Panc1 (cell line): Measurements from ENCODE around the gene RGS12. TPM values are rescaled to one million over a fixed set of nuclear protein-coding genes. Genes with fewer than 3 reads are reported as not detected.

Experiments
- ATAC-seq: fragments of 200-7000 bp; cut with Tn5 transposase; 2 replicates; pipeline ENCODE4 v1.9.1; 2020; ENCODE audit warnings: mild to moderate bottlenecking, moderate library complexity
- BruUV-seq: library from RNA; stranded (reverse); fragments of 400-500 nt; replicated peaks from 2 replicates; lab custom pipeline; 2021; lab: Mats Ljungman, UMichigan
- CTCF ChIA-PET: fragments of 300-600 bp; sonication (Branson Sonifier 250); formaldehyde crosslinking; loops from one replicate; lab custom pipeline; 2022; ENCODE audit warnings: antibody characterized with exemption; lab: Charles Lee
- POLR2A ChIA-PET: fragments of 300-600 bp; sonication (Branson Sonifier 250); formaldehyde crosslinking; loops from one replicate; lab custom pipeline; 2022; ENCODE audit warnings: antibody characterized with exemption; lab: Charles Lee
- DNase-seq: peaks from one replicate; pipeline ENCODE4 v3.0.0-alpha.2; 2010; ENCODE audit warnings: low read depth, low spot score
- H3K27ac ChIP-seq: 2 replicates; pipeline ENCODE4 v1.5.1; 2011; ENCODE audit warnings: mild to moderate bottlenecking, low read length, inconsistent platforms
- H3K27me3 ChIP-seq: fragments of 200-500 bp; sonication (Bioruptor generic); 2 replicates; pipeline ENCODE4 v1.6.0; 2014; ENCODE audit warnings: low read length, inconsistent platforms; ENCODE audit not compliant: control insufficient read depth, insufficient read depth
- H3K36me3 ChIP-seq: fragments of 200-500 bp; sonication (Bioruptor generic); 2 replicates; pipeline ENCODE4 v1.5.1; 2014; ENCODE audit warnings: inconsistent platforms, mild to moderate bottlenecking, low read length, moderate library complexity; ENCODE audit not compliant: control insufficient read depth, insufficient read depth
- H3K4me1 ChIP-seq: 2 replicates; pipeline ENCODE4 v1.5.1; 2011; ENCODE audit warnings: inconsistent platforms, mild to moderate bottlenecking, low read length, moderate library complexity; ENCODE audit not compliant: control insufficient read depth, insufficient read depth
- H3K4me3 ChIP-seq, 2 experiments: 2 replicates each; pipeline ENCODE4 v1.5.1; 2011 to 2012; ENCODE audit warnings: low read depth in 2 of 2, low read length in 2 of 2, mild to moderate bottlenecking in 2 of 2, inconsistent platforms in 1 of 2, moderate library complexity in 1 of 2
- H3K9me3 ChIP-seq: fragments of 200-500 bp; sonication (Bioruptor generic); 2 replicates; pipeline ENCODE4 v1.5.1; 2014; ENCODE audit warnings: low read depth, mild to moderate bottlenecking, inconsistent platforms, low read length, moderate library complexity; ENCODE audit not compliant: control insufficient read depth, insufficient read depth
- POLR2AphosphoS5 ChIP-seq: IDR thresholded peaks from 2 replicates; pipeline ENCODE4 v1.6.1; 2012; ENCODE audit warnings: mild to moderate bottlenecking, low read depth, low read length, moderate library complexity
- SIN3A ChIP-seq: IDR thresholded peaks from 2 replicates; pipeline ENCODE4 v1.6.1; 2012; ENCODE audit warnings: low read depth, mild to moderate bottlenecking, low read length, moderate library complexity, borderline replicate concordance; ENCODE audit not compliant: insufficient read depth
- TCF7L2 ChIP-seq: IDR thresholded peaks from 2 replicates; pipeline ENCODE4 v1.6.1; 2011; ENCODE audit warnings: mild to moderate bottlenecking, low read depth, low read length, inconsistent platforms
- in situ Hi-C: cut with HindIII; loops from 2 replicates; pipeline ENCODE4 v1.10.0; 2016; ENCODE audit warnings: low sequenced_read_pairs, low pct_unique_long_range_greater_than_20kb
- intact Hi-C: fragments of 100-400 bp; cut with micrococcal nuclease; formaldehyde crosslinking; loops from one replicate; pipeline ENCODE4 v1.10.0; 2022; ENCODE audit not compliant: unreplicated experiment
- total RNA-seq: library from RNA; stranded (reverse); gene quantifications from one replicate; pipeline ENCODE4 v1.2.1, GENCODE V29; 2021; ENCODE audit not compliant: unreplicated experiment
- TF ChIP-seq, protein P1 (sequence below), 2 experiments: IDR thresholded peaks; 2 replicates each; pipeline ENCODE4 v1.6.1; 2011 to 2012; ENCODE audit warnings: low read depth in 2 of 2, control low read depth in 1 of 2, low read length in 1 of 2, mild to moderate bottlenecking in 1 of 2, moderate library complexity in 1 of 2; ENCODE audit not compliant: insufficient read depth in 1 of 2
- TF ChIP-seq, protein P2 (sequence below): fragments of 450-650 bp; IDR thresholded peaks from 2 replicates; pipeline ENCODE4 v1.5.1; 2017; ENCODE audit warnings: mild to moderate bottlenecking

RGS12 gene
- total RNA-seq, 1 experiment from 2014 or later, result 24.3 TPM

DNA sequence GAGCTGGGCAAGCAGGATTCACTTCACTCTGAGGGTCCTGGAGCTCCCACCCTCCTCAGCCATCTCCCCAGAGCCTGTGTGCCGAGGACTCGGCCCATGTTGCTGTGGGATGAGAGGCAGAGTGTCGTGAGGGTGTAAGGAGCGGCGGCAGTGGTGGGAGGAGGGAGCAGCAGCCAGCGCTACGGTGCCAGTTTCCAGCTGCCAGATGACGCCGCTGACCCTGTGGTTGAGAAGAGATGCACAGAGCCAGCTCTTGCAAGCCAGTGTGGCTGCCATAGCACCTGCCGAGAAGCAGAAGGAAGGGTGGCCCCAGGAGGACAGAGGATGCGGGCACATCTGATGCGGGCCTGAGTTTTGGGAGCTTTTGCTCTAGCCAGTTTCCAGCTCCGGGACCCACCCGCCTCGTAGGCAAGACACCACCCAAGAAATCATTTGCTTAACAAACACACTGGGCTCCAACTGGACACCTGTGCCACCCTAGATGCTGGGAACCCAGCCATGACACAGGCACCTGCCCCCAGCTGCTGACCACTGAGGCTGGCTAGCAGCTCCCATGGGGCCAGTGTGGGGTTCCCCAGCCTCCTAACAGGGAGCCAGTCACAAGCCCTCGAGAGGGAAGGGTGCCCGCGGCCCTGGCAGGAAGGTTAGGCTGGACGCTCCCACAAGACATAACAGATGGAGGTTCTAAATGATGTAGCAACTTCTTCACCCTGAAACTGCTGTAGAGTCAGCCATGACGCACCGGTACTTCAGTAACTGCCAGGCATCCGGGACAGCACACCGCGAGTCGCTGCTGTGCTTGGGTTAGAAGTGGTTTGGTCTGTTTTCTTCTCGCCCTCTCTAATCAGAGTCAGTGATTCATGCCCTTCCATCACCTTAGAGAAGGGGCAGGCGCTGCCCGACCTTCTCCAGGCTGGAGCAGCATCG, 35.0 kb upstream of the RGS12 start:
- in situ Hi-C loops, result no loop called here
- no peaks in the 10 kb centered on the region for H3K4me1 ChIP-seq
- H3K9me3 ChIP-seq, result no peaks in the 10 kb centered on the region
- ATAC-seq, result no peak
- H3K4me3 ChIP-seq, result no peak overlapping the region
- no peak for DNase-seq
- H3K36me3 ChIP-seq, result no peaks in the 10 kb centered on the region
- TF ChIP-seq, protein P1, sequence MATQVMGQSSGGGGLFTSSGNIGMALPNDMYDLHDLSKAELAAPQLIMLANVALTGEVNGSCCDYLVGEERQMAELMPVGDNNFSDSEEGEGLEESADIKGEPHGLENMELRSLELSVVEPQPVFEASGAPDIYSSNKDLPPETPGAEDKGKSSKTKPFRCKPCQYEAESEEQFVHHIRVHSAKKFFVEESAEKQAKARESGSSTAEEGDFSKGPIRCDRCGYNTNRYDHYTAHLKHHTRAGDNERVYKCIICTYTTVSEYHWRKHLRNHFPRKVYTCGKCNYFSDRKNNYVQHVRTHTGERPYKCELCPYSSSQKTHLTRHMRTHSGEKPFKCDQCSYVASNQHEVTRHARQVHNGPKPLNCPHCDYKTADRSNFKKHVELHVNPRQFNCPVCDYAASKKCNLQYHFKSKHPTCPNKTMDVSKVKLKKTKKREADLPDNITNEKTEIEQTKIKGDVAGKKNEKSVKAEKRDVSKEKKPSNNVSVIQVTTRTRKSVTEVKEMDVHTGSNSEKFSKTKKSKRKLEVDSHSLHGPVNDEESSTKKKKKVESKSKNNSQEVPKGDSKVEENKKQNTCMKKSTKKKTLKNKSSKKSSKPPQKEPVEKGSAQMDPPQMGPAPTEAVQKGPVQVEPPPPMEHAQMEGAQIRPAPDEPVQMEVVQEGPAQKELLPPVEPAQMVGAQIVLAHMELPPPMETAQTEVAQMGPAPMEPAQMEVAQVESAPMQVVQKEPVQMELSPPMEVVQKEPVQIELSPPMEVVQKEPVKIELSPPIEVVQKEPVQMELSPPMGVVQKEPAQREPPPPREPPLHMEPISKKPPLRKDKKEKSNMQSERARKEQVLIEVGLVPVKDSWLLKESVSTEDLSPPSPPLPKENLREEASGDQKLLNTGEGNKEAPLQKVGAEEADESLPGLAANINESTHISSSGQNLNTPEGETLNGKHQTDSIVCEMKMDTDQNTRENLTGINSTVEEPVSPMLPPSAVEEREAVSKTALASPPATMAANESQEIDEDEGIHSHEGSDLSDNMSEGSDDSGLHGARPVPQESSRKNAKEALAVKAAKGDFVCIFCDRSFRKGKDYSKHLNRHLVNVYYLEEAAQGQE (IDR thresholded peaks at IDR 0.05; ENCODE audit: insufficient read depth in 1 of 2, low read depth in 2 of 2, low read length in 1 of 2), result no peak
- TF ChIP-seq SIN3A, result no peak
- no peak for TF ChIP-seq TCF7L2
- TF ChIP-seq, protein P2, sequence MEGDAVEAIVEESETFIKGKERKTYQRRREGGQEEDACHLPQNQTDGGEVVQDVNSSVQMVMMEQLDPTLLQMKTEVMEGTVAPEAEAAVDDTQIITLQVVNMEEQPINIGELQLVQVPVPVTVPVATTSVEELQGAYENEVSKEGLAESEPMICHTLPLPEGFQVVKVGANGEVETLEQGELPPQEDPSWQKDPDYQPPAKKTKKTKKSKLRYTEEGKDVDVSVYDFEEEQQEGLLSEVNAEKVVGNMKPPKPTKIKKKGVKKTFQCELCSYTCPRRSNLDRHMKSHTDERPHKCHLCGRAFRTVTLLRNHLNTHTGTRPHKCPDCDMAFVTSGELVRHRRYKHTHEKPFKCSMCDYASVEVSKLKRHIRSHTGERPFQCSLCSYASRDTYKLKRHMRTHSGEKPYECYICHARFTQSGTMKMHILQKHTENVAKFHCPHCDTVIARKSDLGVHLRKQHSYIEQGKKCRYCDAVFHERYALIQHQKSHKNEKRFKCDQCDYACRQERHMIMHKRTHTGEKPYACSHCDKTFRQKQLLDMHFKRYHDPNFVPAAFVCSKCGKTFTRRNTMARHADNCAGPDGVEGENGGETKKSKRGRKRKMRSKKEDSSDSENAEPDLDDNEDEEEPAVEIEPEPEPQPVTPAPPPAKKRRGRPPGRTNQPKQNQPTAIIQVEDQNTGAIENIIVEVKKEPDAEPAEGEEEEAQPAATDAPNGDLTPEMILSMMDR, result no peak
- TF ChIP-seq POLR2AphosphoS5, result no peak
- ChIA-PET CTCF (no interaction called here), POLR2A (no interaction called here)
- H3K27me3 ChIP-seq, result no peaks in the 10 kb centered on the region
- intact Hi-C loops, result no loop called here
- no peak overlapping the region for H3K27ac ChIP-seq
- no TSS peak for BruUV-seq

DNA sequence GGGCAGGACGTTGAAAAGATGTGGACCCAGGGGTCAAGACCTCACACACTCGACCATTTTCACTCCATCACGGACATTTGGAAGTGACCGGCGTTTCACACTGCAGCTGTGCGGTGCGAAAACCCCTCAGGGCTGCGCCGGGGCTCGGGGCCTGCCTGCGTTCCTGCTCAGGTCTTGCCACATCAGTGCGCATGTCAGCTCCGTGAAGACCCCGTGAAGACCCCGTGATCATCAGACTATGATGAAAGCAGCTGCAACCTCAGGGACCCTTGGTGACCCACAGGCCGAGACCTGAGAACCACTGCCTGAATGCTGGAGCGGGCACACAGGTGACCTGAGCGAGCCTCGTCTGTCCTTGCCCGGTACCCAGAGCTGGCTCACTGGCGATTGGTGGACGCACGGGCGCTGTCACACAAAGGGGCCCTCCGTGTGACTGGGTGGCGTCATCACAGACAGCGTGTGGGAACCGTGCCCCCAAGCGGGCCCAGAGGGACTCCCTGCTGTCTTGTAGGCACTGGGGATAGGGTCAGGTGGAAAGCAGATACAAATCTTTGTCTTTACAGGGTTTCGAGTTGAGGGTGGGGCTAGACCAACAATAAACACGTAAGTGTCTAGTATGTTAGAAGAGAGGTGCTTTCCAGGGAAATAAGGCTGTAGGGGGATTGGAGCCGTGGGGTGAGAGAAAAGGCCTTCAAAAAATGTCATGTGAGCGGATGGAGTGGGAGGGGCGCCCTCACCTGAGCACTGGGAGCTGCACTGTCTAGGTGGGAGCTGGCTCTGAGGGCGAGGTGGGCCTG, 31.2 kb upstream of the RGS12 start:
- ChIA-PET CTCF (no interaction called here), POLR2A (no interaction called here)
- Histone ChIP-seq H3K4me1 (no peaks in the 10 kb centered on the region), H3K9me3 (no peaks in the 10 kb centered on the region), H3K4me3 (no peak overlapping the region), H3K27ac (no peak overlapping the region), H3K27me3 (no peaks in the 10 kb centered on the region), H3K36me3 (no peaks in the 10 kb centered on the region)
- no TSS peak for BruUV-seq
- TF ChIP-seq, protein P1 (IDR thresholded peaks at IDR 0.05; ENCODE audit: insufficient read depth in 1 of 2, low read depth in 2 of 2, low read length in 1 of 2), result no peak
- TF ChIP-seq POLR2AphosphoS5, result no peak
- no peak for TF ChIP-seq TCF7L2
- TF ChIP-seq, protein P2, result no peak
- no peak for TF ChIP-seq SIN3A
- no peak for ATAC-seq
- in situ Hi-C loops (no loop called here), intact Hi-C loops (no loop called here)
- DNase-seq, result no peak
